ENCODE measurements around the gene MMP17. TPM values are rescaled to one million over a fixed set of nuclear protein-coding genes. Genes with fewer than 3 reads are reported as not detected.
A peak's percentile ranks its signal among the peaks of the same experiment; 100 is the strongest.

MMP17 gene
- total RNA-seq, result under 1 TPM; 0.48 to 0.87 TPM

- ChIA-PET POLR2A (no interaction called here), CTCF (no interaction called here)
- peaks cover 11% of the 10 kb centered on the region for H3K4me1 Mint-ChIP-seq (ENCODE audit: low read depth)
- intact Hi-C loops (cut with micrococcal nuclease), result no loop called here
- no peak within 1 kb of the TSS for H3K27ac Mint-ChIP-seq
- H3K36me3 Mint-ChIP-seq, result no peaks in the 10 kb centered on the region
- no peaks in the 10 kb centered on the region for H3K9me3 Mint-ChIP-seq
- H3K4me3 Mint-ChIP-seq, result peak within 1 kb of the TSS; percentile 49
- H3K27me3 Mint-ChIP-seq, result peaks cover 50% of the 10 kb centered on the region
- peak; percentile 31 for DNase-seq
These were observed at the start of gene MMP17 for GRCh38 chr12:131827961-131828534. MMP17 (plus strand) TSS chr12:131828393; CDS start chr12:131828495, 102 bp downstream.

GRCh38 chr12:131779027-131779426 lies 49.2 kb upstream of the MMP17 start:
- ChIA-PET CTCF (no interaction called here), POLR2A (no interaction called here)
- DNase-seq, result no peak
- Mint-ChIP-seq H3K4me1 (ENCODE audit: low read depth) (peaks cover 15% of the 10 kb centered on the region), H3K4me3 (no peak overlapping the region), H3K27me3 (no peaks in the 10 kb centered on the region), H3K36me3 (peaks cover 34% of the 10 kb centered on the region), H3K9me3 (no peaks in the 10 kb centered on the region), H3K27ac (no peak overlapping the region)
- intact Hi-C loops (cut with micrococcal nuclease), result no loop called here

GRCh38 chr12:131782061-131782460 lies 46.1 kb upstream of the MMP17 start:
- DNase-seq, result no peak
- H3K4me3 Mint-ChIP-seq, result no peak overlapping the region
- H3K9me3 Mint-ChIP-seq, result no peaks in the 10 kb centered on the region
- CTCF ChIA-PET, result no interaction called here
- no peaks in the 10 kb centered on the region for H3K4me1 Mint-ChIP-seq (ENCODE audit: low read depth)
- peaks cover 34% of the 10 kb centered on the region for H3K36me3 Mint-ChIP-seq
- POLR2A ChIA-PET, result no interaction called here
- H3K27ac Mint-ChIP-seq, result no peak overlapping the region
- no peaks in the 10 kb centered on the region for H3K27me3 Mint-ChIP-seq
- intact Hi-C loops (cut with micrococcal nuclease), result no loop called here

GRCh38 chr12:131783915-131784541 lies 44.2 kb upstream of the MMP17 start:
- POLR2A ChIA-PET, result no interaction called here
- Mint-ChIP-seq H3K27ac (peak overlapping the region; percentile 30), H3K9me3 (no peaks in the 10 kb centered on the region), H3K4me1 (ENCODE audit: low read depth) (no peaks in the 10 kb centered on the region), H3K27me3 (no peaks in the 10 kb centered on the region), H3K36me3 (peaks cover 29% of the 10 kb centered on the region), H3K4me3 (no peak overlapping the region)
- DNase-seq, result no peak
- intact Hi-C loops (cut with micrococcal nuclease), result no loop called here
- CTCF ChIA-PET, result no interaction called here

- Mint-ChIP-seq H3K9me3 (no peaks in the 10 kb centered on the region), H3K27me3 (no peaks in the 10 kb centered on the region), H3K27ac (no peak overlapping the region), H3K4me3 (no peak overlapping the region), H3K36me3 (peaks cover 33% of the 10 kb centered on the region), H3K4me1 (ENCODE audit: low read depth) (no peaks in the 10 kb centered on the region)
- CTCF ChIA-PET, result no interaction called here
- no peak for DNase-seq
- intact Hi-C loops (cut with micrococcal nuclease), result no loop called here
- POLR2A ChIA-PET, result no interaction called here
These were observed 43.1 kb upstream of the MMP17 start for GRCh38 chr12:131784909-131785762.

- intact Hi-C loops (cut with micrococcal nuclease), result no loop called here
- no peaks in the 10 kb centered on the region for H3K9me3 Mint-ChIP-seq
- peaks cover 38% of the 10 kb centered on the region for H3K36me3 Mint-ChIP-seq
- POLR2A ChIA-PET, result no interaction called here
- no peak for DNase-seq
- no peaks in the 10 kb centered on the region for H3K27me3 Mint-ChIP-seq
- no peak overlapping the region for H3K27ac Mint-ChIP-seq
- H3K4me1 Mint-ChIP-seq (ENCODE audit: low read depth), result no peaks in the 10 kb centered on the region
- H3K4me3 Mint-ChIP-seq, result no peak overlapping the region
- CTCF ChIA-PET, result no interaction called here
These were observed 42.3 kb upstream of the MMP17 start for GRCh38 chr12:131785763-131786330.

- no peak overlapping the region for H3K4me3 Mint-ChIP-seq
- H3K36me3 Mint-ChIP-seq, result peaks cover 39% of the 10 kb centered on the region
- H3K9me3 Mint-ChIP-seq, result no peaks in the 10 kb centered on the region
- DNase-seq, result no peak
- intact Hi-C loops (cut with micrococcal nuclease), result no loop called here
- no peaks in the 10 kb centered on the region for H3K4me1 Mint-ChIP-seq (ENCODE audit: low read depth)
- POLR2A ChIA-PET, result no interaction called here
- H3K27ac Mint-ChIP-seq, result no peak overlapping the region
- H3K27me3 Mint-ChIP-seq, result no peaks in the 10 kb centered on the region
- CTCF ChIA-PET, result no interaction called here
These were observed 41.9 kb upstream of the MMP17 start for GRCh38 chr12:131786331-131786730.

- DNase-seq, result no peak
- intact Hi-C loops (cut with micrococcal nuclease), result no loop called here
- ChIA-PET POLR2A (no interaction called here), CTCF (no interaction called here)
- H3K9me3 Mint-ChIP-seq, result no peaks in the 10 kb centered on the region
- H3K36me3 Mint-ChIP-seq, result peaks cover 35% of the 10 kb centered on the region
- no peaks in the 10 kb centered on the region for H3K27me3 Mint-ChIP-seq
- H3K4me1 Mint-ChIP-seq (ENCODE audit: low read depth), result no peaks in the 10 kb centered on the region
- no peak overlapping the region for H3K27ac Mint-ChIP-seq
- H3K4me3 Mint-ChIP-seq, result no peak overlapping the region
These were observed 41.0 kb upstream of the MMP17 start for GRCh38 chr12:131787143-131787660.

GRCh38 chr12:131788070-131788469 lies 40.1 kb upstream of the MMP17 start:
- intact Hi-C loops (cut with micrococcal nuclease), result no loop called here
- Mint-ChIP-seq H3K4me1 (ENCODE audit: low read depth) (no peaks in the 10 kb centered on the region), H3K9me3 (no peaks in the 10 kb centered on the region), H3K4me3 (no peak overlapping the region), H3K27ac (no peak overlapping the region), H3K36me3 (peaks cover 34% of the 10 kb centered on the region), H3K27me3 (no peaks in the 10 kb centered on the region)
- POLR2A ChIA-PET, result no interaction called here
- CTCF ChIA-PET, result no interaction called here
- DNase-seq, result no peak

- Mint-ChIP-seq H3K9me3 (no peaks in the 10 kb centered on the region), H3K4me3 (no peak overlapping the region), H3K27ac (no peak overlapping the region), H3K36me3 (peaks cover 34% of the 10 kb centered on the region), H3K27me3 (no peaks in the 10 kb centered on the region), H3K4me1 (ENCODE audit: low read depth) (no peaks in the 10 kb centered on the region)
- intact Hi-C loops (cut with micrococcal nuclease), result no loop called here
- ChIA-PET CTCF (no interaction called here), POLR2A (no interaction called here)
- no peak for DNase-seq
These were observed 38.6 kb upstream of the MMP17 start for GRCh38 chr12:131789638-131790037.

GRCh38 chr12:131793243-131794022 lies 34.8 kb upstream of the MMP17 start:
- H3K4me3 Mint-ChIP-seq, result no peak overlapping the region
- H3K4me1 Mint-ChIP-seq (ENCODE audit: low read depth), result no peaks in the 10 kb centered on the region
- H3K36me3 Mint-ChIP-seq, result peaks cover 18% of the 10 kb centered on the region
- ChIA-PET POLR2A (no interaction called here), CTCF (no interaction called here)
- H3K27me3 Mint-ChIP-seq, result no peaks in the 10 kb centered on the region
- H3K9me3 Mint-ChIP-seq, result no peaks in the 10 kb centered on the region
- intact Hi-C loops (cut with micrococcal nuclease), result no loop called here
- H3K27ac Mint-ChIP-seq, result no peak overlapping the region
- no peak for DNase-seq

GRCh38 chr12:131794061-131794460 lies 34.1 kb upstream of the MMP17 start:
- ChIA-PET POLR2A (no interaction called here), CTCF (no interaction called here)
- no peaks in the 10 kb centered on the region for H3K9me3 Mint-ChIP-seq

More at GRCh38 chr12:131794061-131794460, 34.1 kb upstream of the MMP17 start:
- no peaks in the 10 kb centered on the region for H3K4me1 Mint-ChIP-seq (ENCODE audit: low read depth)
- no peak overlapping the region for H3K4me3 Mint-ChIP-seq
- no peaks in the 10 kb centered on the region for H3K27me3 Mint-ChIP-seq
- H3K36me3 Mint-ChIP-seq, result peaks cover 22% of the 10 kb centered on the region
- intact Hi-C loops (cut with micrococcal nuclease), result no loop called here
- no peak overlapping the region for H3K27ac Mint-ChIP-seq
- no peak for DNase-seq
